Keratinocyte (primary cell): ENCODE results near the gene CLEC7A.

Experiments
- CTCF ChIP-seq, 3 experiments: IDR thresholded peaks in 1 of 3; conservative IDR thresholded peaks in 1 of 3; optimal IDR thresholded peaks in 1 of 3; 2 replicates in 2 of 3; 3 replicates in 1 of 3; pipeline versions ENCODE3 to v1.5.1; 2011; ENCODE audit warnings: low read length in 3 of 3, mild to moderate bottlenecking in 3 of 3, moderate library complexity in 2 of 3, control low read depth in 1 of 3, inconsistent platforms in 1 of 3; ENCODE audit not compliant: insufficient read depth in 2 of 3; ENCODE audit errors: extremely low read depth in 1 of 3
- EZH2 ChIP-seq: IDR thresholded peaks from one replicate; pipeline ENCODE4 v1.6.1; 2012; ENCODE audit warnings: inconsistent platforms, mild to moderate bottlenecking, low read length, moderate library complexity

- TF ChIP-seq CTCF (optimal IDR thresholded peaks at IDR 0.05 in 1 of 3, IDR thresholded peaks at IDR 0.05 in 1 of 3, conservative IDR thresholded peaks at IDR 0.05 in 1 of 3; ENCODE audit: extremely low read depth in 1 of 3, insufficient read depth in 2 of 3, low read length in 3 of 3) (no peak), EZH2 (no peak)
Measured at GRCh38 chr12:10131111-10131690, 1.2 kb upstream of the CLEC7A start.
